HG03521 (cell line): ENCODE measurements around the gene PPFIA1.

Source experiments
- ATAC-seq: cut with Tn5 transposase; IDR thresholded peaks from one replicate; pipeline ENCODE4 v1.9.1; 2021; ENCODE audit warnings: mild to moderate bottlenecking, moderate library complexity; ENCODE audit not compliant: unreplicated experiment

Gene PPFIA1

DNA sequence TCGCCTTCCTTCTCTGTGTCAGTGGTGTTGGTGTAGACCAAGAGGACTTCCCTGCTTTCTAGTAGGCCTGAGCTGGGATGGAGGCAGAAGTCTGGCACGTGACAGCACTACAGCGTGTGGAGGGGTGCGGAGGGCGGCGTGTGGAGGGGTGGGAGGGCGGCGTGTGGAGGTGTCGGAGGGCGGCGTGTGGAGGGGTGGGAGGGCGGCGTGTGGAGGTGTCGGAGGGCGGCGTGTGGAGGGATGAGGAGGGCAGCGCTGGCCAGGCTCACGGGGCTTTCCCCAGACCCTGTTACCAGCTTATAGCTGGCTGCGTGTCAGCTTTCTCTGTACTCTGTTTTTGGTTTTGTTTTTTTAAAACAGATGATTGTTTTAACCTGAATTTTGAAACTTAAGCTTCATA lies 82.1 kb downstream of the PPFIA1 start:
- no peak for ATAC-seq

DNA sequence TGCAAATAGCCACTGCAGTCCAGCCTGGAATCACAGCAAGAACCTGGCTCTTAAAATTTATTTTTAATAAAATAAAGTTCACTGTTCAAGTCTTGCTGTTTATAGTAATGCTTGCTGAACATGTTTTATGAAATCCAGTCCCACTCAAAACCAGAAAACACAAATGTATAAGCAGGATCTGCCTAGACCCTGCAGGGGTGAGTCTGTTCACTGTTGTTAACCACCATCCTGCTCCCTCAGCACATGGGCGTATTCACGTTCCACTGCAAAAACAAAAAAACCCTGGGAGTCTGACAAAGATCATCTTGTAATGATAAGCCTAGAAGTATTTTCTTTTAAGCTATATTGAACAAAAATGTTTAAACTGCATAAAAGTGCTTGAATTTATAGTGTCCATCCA lies 82.8 kb downstream of the PPFIA1 start:
- no peak for ATAC-seq

DNA sequence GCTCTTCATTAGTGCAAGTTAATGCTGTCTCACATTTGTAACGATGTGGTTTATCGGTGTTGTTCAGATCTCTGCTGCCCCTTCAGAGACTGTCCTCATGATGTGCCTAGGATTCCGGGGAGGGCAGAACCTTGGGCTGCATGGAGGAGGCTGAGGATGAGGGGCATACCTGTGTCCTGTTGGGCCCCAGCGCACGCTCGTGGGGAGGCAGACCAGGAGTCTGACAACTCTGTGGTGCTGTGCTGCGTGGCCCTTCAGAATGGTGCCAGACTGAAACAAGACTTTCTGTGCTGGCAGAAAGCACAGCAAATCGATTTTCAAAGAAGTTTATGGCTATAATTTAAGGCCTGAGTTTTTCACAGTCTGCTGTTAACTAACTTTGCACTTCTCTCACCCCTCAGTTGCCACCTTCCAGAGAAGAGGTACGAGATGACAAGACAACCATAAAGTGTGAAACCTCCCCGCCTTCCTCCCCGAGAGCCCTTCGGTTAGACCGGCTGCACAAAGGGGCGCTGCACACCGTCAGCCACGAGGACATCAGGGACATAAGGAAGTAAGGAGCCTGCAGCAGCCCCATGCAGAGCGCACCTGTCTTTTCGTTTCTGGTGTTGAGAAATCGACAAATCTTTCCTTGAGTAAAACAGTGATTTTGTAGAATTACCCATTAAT lies 83.5 kb downstream of the PPFIA1 start:
- no peak for ATAC-seq

DNA sequence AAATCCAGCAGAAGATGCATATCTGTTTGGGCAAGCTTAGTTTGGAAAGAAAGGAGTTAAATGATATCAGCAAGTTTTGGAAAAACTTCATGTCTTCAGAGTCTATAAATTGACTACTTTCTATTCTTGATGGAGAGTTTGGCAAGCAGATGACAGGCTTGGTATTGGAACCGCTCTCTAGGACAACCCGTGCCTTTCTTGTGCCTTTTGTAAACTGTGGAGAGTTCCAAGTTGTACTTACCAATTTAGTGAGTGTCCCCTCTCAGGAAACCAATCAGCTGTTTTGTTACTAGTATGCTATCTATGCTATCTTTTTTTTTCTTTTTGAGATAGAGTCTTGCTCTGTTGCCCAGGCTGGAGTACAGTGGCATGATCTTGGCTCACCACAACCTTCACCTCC lies 84.1 kb downstream of the PPFIA1 start:
- no peak for ATAC-seq

DNA sequence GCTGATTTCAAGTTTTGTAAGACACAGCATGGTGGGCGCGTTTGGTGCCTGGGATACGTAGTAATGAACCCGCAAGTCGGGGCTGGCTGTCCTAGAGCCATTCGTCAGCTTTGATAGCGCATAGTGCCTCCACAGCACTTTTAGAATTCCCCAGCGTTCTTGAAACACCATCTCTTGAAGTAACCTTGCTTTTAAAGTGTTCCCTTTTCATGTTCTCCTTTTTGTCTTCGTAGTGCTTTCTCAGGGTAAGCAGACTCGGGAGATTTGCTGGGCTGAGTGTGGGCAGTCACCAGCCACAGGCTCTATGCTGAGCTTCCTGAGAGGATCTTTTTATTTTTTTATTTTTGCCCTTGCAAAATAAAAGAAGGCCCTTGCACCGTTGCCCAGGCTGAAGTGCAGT lies 88.3 kb downstream of the PPFIA1 start:
- no peak for ATAC-seq

DNA sequence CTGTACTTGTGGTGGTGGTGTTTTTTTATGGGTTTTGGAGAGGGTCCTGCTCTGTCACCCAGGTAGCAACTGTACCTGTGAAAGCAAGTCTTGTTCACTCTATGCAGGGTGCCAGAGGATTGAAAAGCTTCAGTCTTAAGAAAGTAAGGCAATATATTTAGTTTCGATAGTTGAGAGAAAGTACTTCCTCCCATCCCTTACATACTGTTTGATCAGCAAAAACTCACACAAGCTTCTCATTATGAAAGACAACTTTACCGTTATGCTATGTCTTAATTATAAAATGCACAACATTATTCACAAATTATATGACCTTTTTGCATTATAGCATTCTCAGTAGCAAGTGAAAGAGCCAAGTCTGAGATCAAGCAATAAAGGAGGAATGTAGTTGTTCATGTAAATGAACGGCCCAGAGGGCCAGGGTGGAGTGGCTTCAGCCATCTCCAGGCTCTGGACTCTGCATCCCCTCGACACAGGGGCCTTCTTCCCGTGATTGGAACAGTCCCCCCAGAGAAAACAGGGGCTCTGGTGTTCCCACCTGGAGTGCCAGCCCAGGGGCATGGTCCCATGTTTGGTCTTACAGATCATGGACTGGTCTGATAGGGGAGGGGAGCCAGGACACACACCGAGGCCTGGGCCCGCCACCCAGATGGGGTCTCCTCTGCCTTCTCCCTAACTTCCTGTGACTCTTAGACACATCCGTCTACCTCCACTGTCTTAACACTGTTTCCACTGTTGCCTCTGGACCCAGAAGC lies 89.1 kb downstream of the PPFIA1 start:
- no peak for ATAC-seq

DNA sequence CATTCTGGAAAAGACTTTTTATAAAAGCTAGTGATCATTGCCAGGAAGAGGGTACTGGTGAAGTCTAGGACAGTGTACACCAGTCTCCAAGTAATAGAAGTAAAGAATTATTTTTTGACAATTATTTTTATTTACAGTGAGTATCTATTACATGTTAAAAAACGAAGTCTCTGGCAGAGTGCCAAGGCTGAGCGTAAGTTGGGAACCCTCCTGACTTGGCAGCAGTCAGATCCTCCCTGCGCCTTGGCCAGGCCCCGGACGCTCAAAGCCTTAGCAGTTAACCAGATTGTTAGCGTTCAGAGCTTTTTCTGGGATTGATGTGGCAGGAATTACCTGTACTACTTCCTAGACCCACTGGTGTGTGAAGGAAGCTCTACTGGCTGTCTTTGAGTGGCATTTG lies 89.7 kb downstream of the PPFIA1 start:
- ATAC-seq: no peak

DNA sequence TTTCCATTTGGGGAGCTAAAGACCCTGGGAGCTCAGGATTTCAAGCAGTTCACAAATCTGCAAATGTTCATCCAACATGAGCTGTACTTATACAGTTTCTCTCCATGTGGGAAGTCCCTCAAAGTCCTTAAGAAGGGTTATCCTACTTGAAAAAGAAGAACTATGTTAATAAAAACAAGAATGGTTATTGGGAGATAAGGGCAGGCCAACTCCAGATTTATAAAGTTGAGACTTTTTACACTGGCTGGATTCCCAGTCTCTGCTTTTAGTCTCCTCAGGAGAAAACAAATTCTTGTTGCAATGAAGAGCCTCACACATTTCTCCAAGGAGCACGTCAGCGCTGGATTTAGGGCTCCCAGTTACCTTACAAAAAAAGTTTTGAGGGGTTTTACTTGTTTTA lies 93.7 kb downstream of the PPFIA1 start:
- no peak for ATAC-seq

DNA sequence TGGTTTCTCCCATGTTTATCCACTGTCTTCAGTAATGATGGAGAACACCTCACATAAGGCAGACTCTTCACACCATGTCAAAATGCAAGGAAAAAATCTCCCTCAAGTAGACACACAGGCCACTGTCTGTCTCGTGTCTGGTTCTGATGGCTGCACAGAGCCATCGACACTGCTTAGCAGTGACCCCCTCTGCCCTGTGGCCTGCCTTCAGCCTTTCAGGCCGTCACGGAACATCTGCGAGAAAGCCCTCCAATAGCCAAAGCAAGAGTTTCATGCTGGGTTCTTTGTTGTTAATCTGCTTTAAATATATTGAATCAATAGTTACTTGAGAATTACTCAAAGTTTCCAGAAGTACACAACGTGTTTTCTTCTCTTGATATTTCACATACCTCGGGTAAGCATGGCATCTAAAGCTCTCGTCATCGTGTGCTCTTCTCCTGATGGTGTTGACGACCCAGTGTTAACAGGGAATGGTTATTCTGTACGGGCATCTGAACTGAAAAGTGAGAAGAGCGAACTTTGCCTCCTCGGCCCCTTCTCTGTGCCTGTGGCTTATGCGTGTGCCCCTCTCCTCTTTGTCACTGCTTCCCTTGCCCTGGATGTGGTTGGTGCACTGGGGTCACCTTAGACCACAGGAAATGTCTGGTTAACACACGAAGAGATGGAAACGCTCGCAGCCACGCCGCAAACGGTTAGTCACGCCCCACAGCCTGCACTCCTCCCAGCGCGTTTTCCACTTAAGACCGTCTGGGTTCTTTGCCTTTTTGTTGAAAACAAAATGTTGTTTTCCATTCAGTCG lies 94.5 kb downstream of the PPFIA1 start:
- ATAC-seq: no peak

DNA sequence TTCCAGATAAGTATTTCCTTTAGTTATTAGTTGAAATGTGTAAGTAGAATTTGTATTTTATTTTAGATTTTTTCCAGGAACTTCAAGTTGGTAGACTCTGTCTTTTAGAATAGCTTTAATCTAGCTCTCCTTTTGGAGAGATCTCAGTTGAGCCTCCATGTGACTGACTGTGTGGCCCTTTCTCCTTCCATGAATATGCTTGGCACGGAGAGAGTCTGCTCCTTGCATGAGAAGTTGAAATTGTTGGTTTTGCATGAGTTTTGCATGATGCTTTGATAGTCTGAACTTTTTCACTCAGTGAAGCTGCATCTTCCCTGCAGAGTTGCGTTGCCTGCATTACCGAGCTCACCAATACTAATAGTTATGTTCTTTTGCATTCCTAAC lies 95.0 kb downstream of the PPFIA1 start:
- ATAC-seq: no peak

DNA sequence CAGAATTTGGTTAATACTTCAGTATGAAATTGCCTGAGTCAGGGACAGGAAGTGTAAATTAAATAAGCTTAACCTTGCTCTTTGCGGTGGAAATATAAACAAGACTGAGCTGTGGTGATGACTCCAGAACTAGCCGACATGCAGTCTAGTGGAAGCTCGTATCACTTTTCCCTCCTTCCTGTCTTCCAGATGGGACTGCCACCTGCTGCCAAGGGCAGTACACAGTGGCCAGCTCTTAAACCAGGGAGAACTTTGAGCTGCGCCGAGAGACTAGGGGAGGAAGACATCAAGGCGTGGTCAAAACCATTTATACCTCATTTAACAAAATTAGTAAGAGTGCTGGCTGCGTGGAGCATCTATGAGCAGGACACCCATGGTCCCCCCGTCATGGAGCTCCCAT lies 96.6 kb downstream of the PPFIA1 start:
- no peak for ATAC-seq

DNA sequence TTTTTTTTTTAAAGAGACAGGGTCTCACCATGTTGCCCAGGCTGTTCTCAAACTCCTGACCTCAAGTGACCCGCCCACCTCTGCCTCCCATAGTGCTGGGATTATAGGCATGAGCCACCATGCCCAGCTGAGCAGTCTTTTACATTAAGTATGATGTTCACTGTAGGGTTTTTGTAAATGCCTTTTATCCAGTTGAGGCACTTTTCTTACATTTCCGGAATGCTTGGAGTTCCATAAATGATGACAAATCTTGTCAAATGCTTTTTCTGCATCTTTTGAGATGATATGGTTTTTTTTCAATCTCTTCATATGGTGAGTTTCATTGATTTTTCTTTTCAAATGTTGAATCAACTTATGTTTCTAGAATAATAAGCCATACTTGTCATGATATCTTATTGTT lies 98.5 kb downstream of the PPFIA1 start:
- no peak for ATAC-seq

DNA sequence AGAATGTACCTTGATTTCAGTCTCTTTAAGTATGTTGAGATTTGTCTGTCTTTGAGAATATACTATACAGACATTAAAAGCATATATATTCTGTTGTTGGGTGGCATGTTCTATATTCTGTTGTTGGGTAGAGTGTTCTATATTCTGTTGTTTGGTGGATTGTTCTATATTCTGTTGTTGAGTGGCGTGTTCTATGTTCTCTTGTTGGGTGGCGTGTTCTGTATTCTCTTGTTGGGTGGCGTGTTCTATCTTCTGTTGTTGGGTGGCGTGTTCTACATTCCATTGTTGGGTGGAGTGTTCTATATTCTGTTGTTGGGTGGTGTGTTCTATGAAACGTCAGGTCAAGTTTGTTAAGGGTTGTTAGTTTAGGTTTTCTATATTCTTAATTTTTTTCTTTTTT lies 100.8 kb downstream of the PPFIA1 start:
- ATAC-seq: no peak

DNA sequence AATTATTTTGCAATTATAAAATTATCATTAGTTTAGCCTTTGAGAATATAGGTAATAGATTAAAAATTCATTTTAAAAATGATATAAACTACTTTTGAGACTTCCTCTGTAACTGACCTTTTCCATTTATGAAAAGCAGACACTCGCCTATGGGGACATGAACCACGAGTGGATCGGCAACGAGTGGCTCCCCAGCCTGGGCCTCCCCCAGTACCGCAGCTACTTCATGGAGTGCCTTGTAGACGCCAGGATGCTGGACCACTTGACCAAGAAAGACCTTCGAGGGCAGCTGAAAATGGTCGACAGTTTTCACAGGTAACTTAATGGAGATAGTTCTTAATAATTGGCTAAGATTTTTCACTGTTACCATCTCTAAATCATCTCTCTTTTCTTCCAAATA lies 101.6 kb downstream of the PPFIA1 start:
- no peak for ATAC-seq

DNA sequence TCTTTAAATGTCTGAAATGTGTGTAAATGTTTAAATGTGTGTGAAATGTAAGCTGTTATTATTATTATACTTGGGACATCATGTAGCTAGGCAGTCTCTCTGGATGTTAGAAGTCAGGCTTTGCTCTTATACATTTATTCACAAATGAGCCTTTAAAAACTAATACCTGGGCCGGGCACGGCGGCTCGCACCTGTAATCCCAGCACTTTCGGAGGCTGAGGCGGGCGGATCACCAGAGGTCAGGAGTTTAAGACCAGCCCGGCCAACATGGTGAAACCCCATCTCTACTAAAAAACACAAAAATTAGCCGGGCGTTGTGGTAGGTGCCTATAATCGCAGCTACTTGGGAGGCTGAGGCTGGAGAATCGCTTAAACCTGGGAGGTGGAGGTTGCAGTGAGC lies 106.1 kb downstream of the PPFIA1 start:
- no peak for ATAC-seq

DNA sequence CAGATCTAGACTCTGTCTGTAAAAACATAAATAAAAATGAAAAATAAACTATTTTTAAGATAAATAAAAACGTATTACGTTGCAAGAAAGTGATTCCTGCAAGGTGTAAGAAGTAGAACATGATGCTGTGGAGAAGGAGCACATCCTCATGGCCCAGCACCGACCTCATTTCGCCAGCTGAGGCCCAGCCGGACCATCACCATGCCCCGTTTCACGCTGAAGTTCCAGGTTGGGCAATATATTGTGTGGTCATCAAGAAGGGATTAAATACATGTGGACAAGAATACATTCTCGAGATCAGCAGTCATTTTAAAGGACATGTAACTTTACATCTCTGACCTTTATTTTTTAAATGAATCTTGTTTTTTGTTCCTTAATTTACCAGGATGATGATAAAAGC lies 107.2 kb downstream of the PPFIA1 start:
- no peak for ATAC-seq

DNA sequence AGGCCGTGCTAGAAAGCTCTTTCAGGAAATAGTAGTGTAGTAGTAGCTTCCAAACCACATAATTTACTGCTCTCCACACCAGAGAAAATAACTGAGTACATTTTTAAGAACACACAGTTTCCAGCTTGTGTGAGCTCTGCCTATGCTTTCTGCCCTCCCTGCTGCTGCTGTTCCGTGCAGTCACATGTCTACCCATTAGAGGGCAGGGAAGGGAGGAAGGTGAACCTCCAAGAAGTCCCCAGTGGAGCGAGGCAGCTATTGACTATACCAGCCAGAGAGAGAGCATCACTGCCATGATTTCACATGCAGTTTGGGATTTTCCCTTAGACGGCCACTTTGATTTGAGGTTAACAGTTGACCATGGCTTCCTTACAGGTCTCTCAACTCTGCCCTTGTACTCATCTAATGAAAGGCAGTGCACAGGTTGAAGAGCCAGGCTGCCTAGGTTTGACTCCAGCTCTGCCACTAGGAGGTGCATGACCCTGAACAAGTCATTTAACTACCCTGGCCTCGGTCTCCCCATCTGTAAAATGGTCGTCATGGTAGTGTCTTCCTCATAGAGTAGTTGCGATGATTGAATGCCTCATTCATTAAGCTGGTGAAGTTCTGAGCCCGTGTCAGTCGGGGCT lies 108.1 kb downstream of the PPFIA1 start:
- no peak for ATAC-seq

DNA sequence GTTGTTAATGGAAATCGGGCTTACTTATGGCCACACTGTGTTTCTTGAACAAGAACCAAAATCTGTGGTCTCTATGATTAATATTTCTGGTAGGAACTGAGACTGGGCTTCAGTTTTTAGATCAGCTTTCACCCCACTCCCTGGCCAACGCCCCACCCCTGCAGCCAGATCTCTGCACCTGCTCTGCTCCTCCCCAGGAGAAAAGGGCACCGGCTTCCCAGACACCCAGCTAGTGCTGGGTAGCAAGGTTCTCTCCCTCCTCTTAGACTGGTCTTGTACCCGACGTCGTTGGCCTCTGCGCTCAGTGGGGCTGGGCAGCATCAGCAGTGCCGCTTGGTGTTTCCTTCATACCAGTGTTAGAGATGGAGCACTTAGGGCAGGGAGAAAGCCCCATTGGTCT lies 110.9 kb downstream of the PPFIA1 start:
- no peak for ATAC-seq

DNA sequence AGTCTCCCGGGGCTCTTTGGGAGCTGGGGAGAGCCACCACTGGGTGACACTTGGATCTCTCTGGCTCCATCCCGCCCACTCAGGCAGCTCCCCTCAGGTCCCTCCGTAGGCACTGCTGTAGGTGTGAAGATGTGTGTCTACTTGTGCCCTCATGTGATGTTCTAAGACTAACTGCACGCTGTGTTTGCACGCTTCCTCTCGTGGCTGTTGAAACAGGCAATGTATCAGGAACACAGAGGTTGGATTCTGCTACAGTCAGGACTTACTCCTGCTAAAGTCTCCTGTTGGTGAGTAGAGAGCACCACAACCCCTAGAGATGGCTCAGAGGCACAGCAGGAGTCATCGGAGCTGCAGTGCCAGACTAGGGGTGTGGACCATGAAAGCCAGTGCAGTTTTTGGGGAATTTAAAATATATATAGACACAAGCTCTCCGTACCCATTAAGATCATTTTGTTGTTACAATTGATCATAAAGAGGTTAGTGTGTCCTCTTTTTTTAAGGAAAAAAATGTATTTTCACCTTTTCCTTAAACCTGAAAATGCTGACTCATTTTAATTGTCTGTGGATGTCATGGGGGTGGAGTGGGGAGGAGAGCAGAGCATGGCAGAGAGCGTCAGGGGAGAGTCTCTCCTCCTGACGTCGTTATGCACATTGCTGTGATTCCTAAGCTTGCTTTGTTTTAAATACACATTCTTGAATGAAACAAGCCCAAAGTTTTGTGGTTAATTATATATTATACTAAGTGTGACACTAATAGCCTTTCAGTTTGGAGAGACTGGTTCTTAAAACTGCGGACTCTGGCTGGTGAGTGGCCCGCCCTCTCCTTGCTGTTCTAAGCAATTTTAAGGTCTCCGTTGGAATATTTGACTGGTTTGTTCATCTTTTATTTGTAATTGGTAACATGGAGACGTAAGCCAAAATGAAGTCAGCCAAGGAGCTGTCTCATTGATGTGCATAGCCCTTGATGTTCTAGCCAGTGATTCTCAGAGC lies 111.7 kb downstream of the PPFIA1 start:
- no peak for ATAC-seq
